ENCODE results near the gene ZNF213.
"Not testable (repeated sequence)": the region's sequence is repeated elsewhere in the genome, so short reads cannot be mapped to it uniquely, and the experiment has no call there.

ZNF213 gene

GRCh38 chr16:3148256-3149192 is 13.7 kb downstream of the ZNF213 start:
- no peak for DNase-seq (ENCODE audit: low spot score)

- DNase-seq (ENCODE audit: low spot score): no peak
Measured at GRCh38 chr16:3149193-3149530, 14.3 kb downstream of the ZNF213 start.

GRCh38 chr16:3149630-3150345 is 15.0 kb downstream of the ZNF213 start:
- DNase-seq (ENCODE audit: low spot score): peak; percentile 48

GRCh38 chr16:3150346-3151218 is 15.8 kb downstream of the ZNF213 start:
- peak; percentile 98 for DNase-seq (ENCODE audit: low spot score)

- DNase-seq (ENCODE audit: low spot score): no peak
Measured at GRCh38 chr16:3152027-3152276, 17.1 kb downstream of the ZNF213 start.

- peak; percentile 78 for DNase-seq (ENCODE audit: low spot score)
Measured at GRCh38 chr16:3152277-3152990, 17.6 kb downstream of the ZNF213 start.

- DNase-seq (ENCODE audit: low spot score): no peak
Measured at GRCh38 chr16:3152991-3153368, 18.2 kb downstream of the ZNF213 start.

- no peak for DNase-seq (ENCODE audit: low spot score)
Measured at GRCh38 chr16:3155181-3155580, 20.4 kb downstream of the ZNF213 start.

- DNase-seq (ENCODE audit: low spot score): no peak
Measured at GRCh38 chr16:3155972-3156371, 21.1 kb downstream of the ZNF213 start.

GRCh38 chr16:3157229-3158025 is 22.6 kb downstream of the ZNF213 start:
- DNase-seq (ENCODE audit: low spot score): peak; percentile 57

- peak; percentile 13 for DNase-seq (ENCODE audit: low spot score)
Measured at GRCh38 chr16:3158026-3158509, 23.2 kb downstream of the ZNF213 start.

GRCh38 chr16:3158510-3159314 is 23.9 kb downstream of the ZNF213 start:
- DNase-seq (ENCODE audit: low spot score): peak; percentile 96

GRCh38 chr16:3161235-3162018 is 26.6 kb downstream of the ZNF213 start:
- DNase-seq (ENCODE audit: low spot score): no peak

- no peak for DNase-seq (ENCODE audit: low spot score)
Measured at GRCh38 chr16:3164121-3164991, 29.5 kb downstream of the ZNF213 start.

GRCh38 chr16:3165111-3165822 is 30.4 kb downstream of the ZNF213 start:
- DNase-seq (ENCODE audit: low spot score): no peak

- no peak for DNase-seq (ENCODE audit: low spot score)
Measured at GRCh38 chr16:3166505-3166886, 31.7 kb downstream of the ZNF213 start.

GRCh38 chr16:3168729-3169128 is 33.9 kb downstream of the ZNF213 start:
- not testable (repeated sequence) for DNase-seq (ENCODE audit: low spot score)

Measured in CD4-positive, alpha-beta T cell treated with Interleukin-15 for 4 hours (primary cell).